Body of pancreas (tissue), 4 donors: ENCODE results near the gene MAD1L1. TPM values are rescaled to one million over a fixed set of nuclear protein-coding genes. Genes with fewer than 3 reads are reported as not detected.

Source experiments
- ATAC-seq: fragments of 150-250 bp; one replicate; pipeline ENCODE4 v1.9.1; 2016
- DNase-seq, 4 donors: peaks; one replicate each; pipeline ENCODE4 v3.0.0-alpha.2; 2019
- H3K27ac ChIP-seq, 4 donors: fragments of 200-600 bp; sonication (generic); 1 replicate in 3 of 4; 2 replicates in 1 of 4; pipeline versions ENCODE4 v1.5.1 to v1.6.1; 2016 to 2019; ENCODE audit warnings: mild to moderate bottlenecking in 1 of 4, mixed read lengths in 1 of 4, moderate library complexity in 1 of 4
- H3K27me3 ChIP-seq, 2 donors: fragments of 200-600 bp; sonication (generic); one replicate each; pipeline ENCODE4 v1.6.0; 2016; ENCODE audit warnings: mild to moderate bottlenecking in 1 of 2
- H3K36me3 ChIP-seq, 2 donors: fragments of 200-600 bp; sonication (generic); replicated peaks in 1 of 2; 2 replicates each; pipeline ENCODE4 v1.5.1; 2016; ENCODE audit warnings: low read depth in 2 of 2; ENCODE audit not compliant: insufficient read depth in 1 of 2
- H3K4me1 ChIP-seq: fragments of 200-600 bp; sonication (generic); one replicate; pipeline ENCODE4 v1.6.0; 2016
- H3K4me3 ChIP-seq, 2 donors: fragments of 200-600 bp; sonication (generic); 1 replicate in 1 of 2; 2 replicates in 1 of 2; pipeline ENCODE4 v1.5.1; 2016 to 2019
- H3K9me3 ChIP-seq, 3 donors: fragments of 200-600 bp; sonication (generic); 1 replicate in 2 of 3; 2 replicates in 1 of 3; pipeline ENCODE4 v1.5.1; 2016
- CTCF ChIP-seq, 7 experiments: fragments of 450-650 bp in 4 of 7; fragments of 200-600 bp in 3 of 7; sonication (generic) in 3 of 7; IDR thresholded peaks; one replicate each; pipeline ENCODE4 v1.5.1; 2016 to 2019; ENCODE audit warnings: antibody characterized with exemption in 7 of 7
- POLR2A ChIP-seq, 3 donors: fragments of 450-650 bp; IDR thresholded peaks; one replicate each; pipeline ENCODE4 v1.6.1; 2016; ENCODE audit warnings: antibody characterized with exemption in 3 of 3, mild to moderate bottlenecking in 2 of 3
- WGBS, 2 donors: methylation state at CpG; one replicate each; pipeline ENCODE4 v1.1.5; 2017; 5-methylcytosine and 5-hydroxymethylcytosine counted together
- intact Hi-C: fragments of 100-400 bp; cut with DNase I; formaldehyde crosslinking; loops from one replicate; pipeline ENCODE4 v1.15.1; 2023
- total RNA-seq, 2 donors: library from RNA; depleted of rRNA; stranded (reverse); fragments of >200 nt; gene quantifications; one replicate each; pipeline ENCODE4 v1.1.0, GENCODE V29; 2016

Gene MAD1L1
- total RNA-seq, 2 donors from 2014 or later, result 14.0 to 66.9 TPM

DNA sequence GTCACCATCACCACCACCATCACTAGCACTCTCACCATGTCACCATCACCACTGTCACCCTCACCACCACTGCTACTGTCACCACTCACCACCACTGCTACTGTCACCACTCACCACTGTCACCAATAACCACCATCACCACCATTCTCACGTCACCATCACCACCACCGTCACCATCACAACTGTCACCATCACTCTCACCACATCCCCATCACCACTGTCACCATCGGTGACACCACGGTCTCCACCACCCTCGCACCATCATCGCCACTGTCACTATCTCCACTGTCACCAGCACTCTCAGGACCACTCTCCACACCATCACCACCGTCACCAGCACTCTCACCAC lies 130.4 kb downstream of the MAD1L1 start:
- ATAC-seq, result no peak
- no peak for DNase-seq
- intact Hi-C loops, result no loop called here
- Histone ChIP-seq H3K36me3 (no peaks in the 10 kb centered on the region), H3K4me1 (no peaks in the 10 kb centered on the region), H3K4me3 (no peak overlapping the region), H3K27me3 (no peaks in the 10 kb centered on the region), H3K9me3 (no peaks in the 10 kb centered on the region), H3K27ac (no peak overlapping the region)
- WGBS, 2 donors, result 94 to 96% methylated on average over 7 of the region's 7 CpGs
- TF ChIP-seq CTCF (IDR thresholded peaks at IDR 0.05), result no peak
- no peak for TF ChIP-seq POLR2A (IDR thresholded peaks at IDR 0.05)

- no peak for DNase-seq
- H3K27me3 ChIP-seq, result no peaks in the 10 kb centered on the region
- TF ChIP-seq CTCF (IDR thresholded peaks at IDR 0.05) (no peak), POLR2A (IDR thresholded peaks at IDR 0.05) (no peak)
- H3K4me1 ChIP-seq, result no peaks in the 10 kb centered on the region
- WGBS, 2 donors, result 91 to 97% methylated on average over 14 to 19 of the region's 19 CpGs
- H3K27ac ChIP-seq, result no peak overlapping the region
- intact Hi-C loops, result no loop called here
- H3K9me3 ChIP-seq, result no peaks in the 10 kb centered on the region
- no peak overlapping the region for H3K4me3 ChIP-seq
- no peak for ATAC-seq
- H3K36me3 ChIP-seq, result no peaks in the 10 kb centered on the region
These were observed 130.9 kb downstream of the MAD1L1 start for GRCh38 chr7:2101630-2102374.

DNA sequence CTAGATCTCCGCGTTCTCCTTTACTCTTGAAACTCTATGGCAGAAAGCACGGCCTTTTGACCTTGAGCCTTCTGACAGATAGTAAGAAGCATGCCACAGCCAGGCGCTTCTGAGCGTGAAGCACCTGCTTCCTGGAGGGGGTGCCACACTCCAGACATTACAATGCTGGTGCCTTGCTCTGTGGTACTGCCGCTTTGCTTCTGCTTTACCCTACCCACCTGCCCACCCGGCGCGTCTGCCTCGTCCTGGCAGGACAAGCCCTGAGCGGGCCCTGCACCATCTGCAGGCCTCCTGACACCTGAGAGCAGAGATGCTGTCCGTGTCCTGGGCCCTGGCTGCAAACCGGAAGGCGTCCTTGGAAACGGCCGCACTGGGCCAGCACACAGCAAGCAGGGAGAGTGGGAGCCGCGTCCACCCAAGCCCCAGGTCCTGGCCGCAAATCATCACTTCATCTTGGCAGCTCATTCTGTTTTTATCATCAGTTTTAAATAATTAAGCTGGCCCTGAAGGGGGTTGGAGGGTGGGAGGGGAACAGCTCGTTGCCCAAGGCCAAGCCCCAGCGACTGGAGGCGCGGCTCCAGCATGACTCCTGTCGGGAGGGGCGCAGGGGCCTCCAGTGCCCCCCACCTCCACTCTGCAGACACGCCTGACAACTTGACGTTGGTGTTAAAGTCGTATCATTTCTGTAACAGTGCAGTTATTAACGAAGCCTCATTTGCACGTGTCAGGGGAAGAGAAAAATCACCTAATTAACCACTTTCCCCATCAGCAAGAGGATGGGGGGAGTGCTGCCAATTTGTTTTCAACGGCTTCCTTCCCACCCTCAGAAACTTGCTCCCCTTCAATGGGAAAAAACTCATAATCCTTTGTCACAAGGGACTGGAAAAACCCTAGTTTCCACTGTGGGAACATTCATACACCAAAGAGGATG lies 132.2 kb downstream of the MAD1L1 start:
- Histone ChIP-seq H3K27ac (no peak overlapping the region), H3K4me3 (no peak overlapping the region), H3K27me3 (no peaks in the 10 kb centered on the region), H3K4me1 (no peaks in the 10 kb centered on the region), H3K9me3 (no peaks in the 10 kb centered on the region), H3K36me3 (no peaks in the 10 kb centered on the region)
- DNase-seq (peak in 1 of 4 donors; percentile 41), ATAC-seq (no peak)
- TF ChIP-seq CTCF (IDR thresholded peaks at IDR 0.05), result peak in 1 of 7 experiments; percentile 20
- TF ChIP-seq POLR2A (IDR thresholded peaks at IDR 0.05), result no peak
- intact Hi-C loops, result no loop called here
- WGBS, 2 donors, result 57 to 65% methylated on average over 23 to 31 of the region's 31 CpGs

DNA sequence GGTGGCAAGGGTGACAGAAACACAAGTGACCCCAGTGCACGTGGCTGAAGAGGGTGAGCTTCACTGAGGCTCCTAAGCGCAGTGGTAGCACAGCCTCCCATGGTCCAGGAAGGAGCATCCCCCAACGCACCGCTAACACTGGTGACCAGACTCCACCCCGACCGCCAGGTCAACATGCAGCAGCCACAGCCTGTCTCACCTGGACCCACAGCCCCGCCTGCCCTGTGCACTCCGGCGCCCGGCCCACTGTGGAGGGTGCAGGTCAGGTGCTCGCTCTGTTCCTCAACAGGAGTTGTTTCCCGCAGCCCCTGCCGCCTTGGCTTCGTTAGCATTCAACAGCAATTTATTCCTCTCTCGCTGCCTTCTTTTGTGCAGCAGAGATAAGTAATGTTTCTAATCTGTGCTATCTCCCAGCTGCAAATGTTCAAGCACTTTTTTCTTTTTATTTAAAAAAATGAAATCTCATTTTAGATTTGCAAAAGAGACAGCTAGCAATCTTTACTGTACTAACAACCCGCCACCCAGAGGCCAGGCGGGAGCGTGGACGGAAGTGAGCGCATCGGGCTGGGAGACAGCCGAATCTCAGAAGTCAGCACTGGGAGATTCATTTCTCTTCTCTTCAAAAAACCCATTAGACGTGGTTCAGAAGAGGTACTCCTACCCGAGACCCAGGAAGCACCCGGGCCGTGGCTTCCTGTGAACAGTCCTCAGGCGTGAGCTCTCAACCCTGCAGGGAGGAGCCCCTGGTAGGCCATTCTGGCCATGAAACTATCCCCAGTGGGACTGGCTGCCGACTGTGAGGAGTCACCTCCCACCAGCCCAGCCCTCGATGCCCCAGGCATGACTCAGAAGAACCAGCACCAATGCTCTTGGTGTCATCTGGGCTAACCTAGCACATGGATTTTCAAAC lies 133.4 kb downstream of the MAD1L1 start:
- Histone ChIP-seq H3K27ac (no peak overlapping the region), H3K36me3 (no peaks in the 10 kb centered on the region), H3K27me3 (no peaks in the 10 kb centered on the region), H3K4me3 (no peak overlapping the region), H3K4me1 (no peaks in the 10 kb centered on the region), H3K9me3 (no peaks in the 10 kb centered on the region)
- no peak for ATAC-seq
- WGBS, 2 donors, result 88 to 94% methylated on average over 22 to 28 of the region's 29 CpGs
- intact Hi-C loops, result no loop called here
- TF ChIP-seq POLR2A (IDR thresholded peaks at IDR 0.05) (no peak), CTCF (IDR thresholded peaks at IDR 0.05) (no peak)
- DNase-seq, result no peak
